IMR-90 (cell line): ENCODE measurements around the gene FUT8. TPM values are rescaled to one million over a fixed set of nuclear protein-coding genes. Genes with fewer than 3 reads are reported as not detected.

Source experiments
- ATAC-seq: fragments of 200-7000 bp; cut with Tn5 transposase; 2 replicates; pipeline ENCODE4 v1.9.1; 2020; ENCODE audit warnings: low read depth, mild to moderate bottlenecking, moderate library complexity
- BruUV-seq: library from RNA; stranded (reverse); fragments of 400-500 nt; replicated peaks from 2 replicates; lab custom pipeline; 2021; lab: Mats Ljungman, UMichigan
- CTCF ChIA-PET: fragments of 300-600 bp; formaldehyde crosslinking; extraction: SDS; loops from one replicate; lab custom pipeline; 2021; ENCODE audit warnings: antibody characterized with exemption; lab: Yijun Ruan, JAX
- POLR2A ChIA-PET: fragments of 300-600 bp; sonication (Branson Sonifier 250); formaldehyde crosslinking; loops from one replicate; lab custom pipeline; 2022; ENCODE audit warnings: antibody characterized with exemption; ENCODE audit not compliant: unreplicated experiment; lab: Charles Lee
- DNase-seq: peaks from one replicate; pipeline ENCODE4 v3.0.0; 2013
- H2AFZ ChIP-seq: replicated peaks from 2 replicates; pipeline ENCODE3; 2013; ENCODE audit warnings: low read length, mild to moderate bottlenecking; ENCODE audit not compliant: poor library complexity
- H2AK5ac ChIP-seq: 2 replicates; pipeline ENCODE4 v1.6.1; 2013; ENCODE audit warnings: low read depth, low read length, inconsistent platforms
- H2AK9ac ChIP-seq: replicated peaks from 2 replicates; pipeline ENCODE3; 2013; ENCODE audit warnings: mild to moderate bottlenecking, low read depth, low read length, moderate library complexity; ENCODE audit not compliant: poor library complexity
- H2BK120ac ChIP-seq: 2 replicates; pipeline ENCODE4 v1.6.1; 2013; ENCODE audit warnings: low read depth, low read length, inconsistent platforms
- H2BK15ac ChIP-seq: 3 replicates; pipeline ENCODE4 v1.6.1; 2013; ENCODE audit warnings: low read depth, low read length, inconsistent platforms
- H2BK20ac ChIP-seq: 2 replicates; pipeline ENCODE4 v1.6.1; 2013; ENCODE audit warnings: low read depth, mild to moderate bottlenecking, inconsistent platforms, low read length, moderate library complexity
- H2BK5ac ChIP-seq: 2 replicates; pipeline ENCODE4 v1.6.1; 2013; ENCODE audit warnings: mild to moderate bottlenecking, low read depth, low read length, inconsistent platforms; ENCODE audit not compliant: poor library complexity, severe bottlenecking
- H3K14ac ChIP-seq: replicated peaks from 2 replicates; pipeline ENCODE4 v1.6.1; 2013; ENCODE audit warnings: low read depth, low read length, inconsistent platforms
- H3K18ac ChIP-seq: 2 replicates; pipeline ENCODE4 v1.6.1; 2013; ENCODE audit warnings: low read depth, low read length, control low read depth
- H3K23ac ChIP-seq: 2 replicates; pipeline ENCODE4 v1.6.1; 2013; ENCODE audit warnings: low read depth, low read length, inconsistent platforms
- H3K27ac ChIP-seq: 2 replicates; pipeline ENCODE4 v1.5.1; 2013; ENCODE audit warnings: mild to moderate bottlenecking, control low read depth, low read length; ENCODE audit not compliant: insufficient read depth
- H3K27me3 ChIP-seq: 2 replicates; pipeline ENCODE4 v1.6.1; 2013; ENCODE audit warnings: low read length; ENCODE audit not compliant: control insufficient read depth, insufficient read depth
- H3K36me3 ChIP-seq: 2 replicates; pipeline ENCODE4 v1.6.1; 2013; ENCODE audit warnings: low read length, mixed read lengths; ENCODE audit not compliant: control insufficient read depth, insufficient read depth
- H3K4ac ChIP-seq: 2 replicates; pipeline ENCODE4 v1.6.1; 2013; ENCODE audit warnings: low read depth, low read length, inconsistent platforms
- H3K4me1 ChIP-seq: 2 replicates; pipeline ENCODE4 v1.6.1; 2013; ENCODE audit warnings: low read length, mixed read lengths; ENCODE audit not compliant: control insufficient read depth, insufficient read depth
- H3K4me2 ChIP-seq: 2 replicates; pipeline ENCODE4 v1.6.1; 2013; ENCODE audit warnings: low read depth, mild to moderate bottlenecking, control low read depth, low read length, moderate library complexity
- H3K4me3 ChIP-seq: 2 replicates; pipeline ENCODE4 v1.5.1; 2013; ENCODE audit warnings: low read depth, mild to moderate bottlenecking, control low read depth, low read length, moderate library complexity; ENCODE audit not compliant: insufficient read depth
- H3K56ac ChIP-seq: 2 replicates; pipeline ENCODE4 v1.6.1; 2013; ENCODE audit warnings: low read length, inconsistent platforms; ENCODE audit not compliant: insufficient read depth; ENCODE audit errors: extremely low read depth
- H3K79me1 ChIP-seq, 2 experiments: 2 replicates each; pipeline ENCODE4 v1.6.1; 2013; ENCODE audit warnings: low read length in 2 of 2, inconsistent platforms in 1 of 2, low read depth in 1 of 2
- H3K9ac ChIP-seq: 2 replicates; pipeline ENCODE4 v1.6.1; 2013; ENCODE audit warnings: low read depth, low read length, control low read depth
- H3K9me1 ChIP-seq: 2 replicates; pipeline ENCODE4 v1.6.1; 2013; ENCODE audit warnings: low read length, inconsistent platforms; ENCODE audit not compliant: insufficient read depth
- H3K9me3 ChIP-seq: 2 replicates; pipeline ENCODE4 v1.6.1; 2013; ENCODE audit warnings: low read length; ENCODE audit not compliant: control insufficient read depth, insufficient read depth
- H4K20me1 ChIP-seq: 2 replicates; pipeline ENCODE4 v1.6.1; 2013; ENCODE audit warnings: low read length, inconsistent platforms; ENCODE audit not compliant: insufficient read depth
- H4K5ac ChIP-seq: 2 replicates; pipeline ENCODE4 v1.6.1; 2013; ENCODE audit warnings: mild to moderate bottlenecking, low read depth, low read length, control low read depth
- H4K8ac ChIP-seq, 2 experiments: 2 replicates each; pipeline ENCODE4 v1.6.1; 2013; ENCODE audit warnings: low read depth in 2 of 2, low read length in 2 of 2, control low read depth in 1 of 2, inconsistent platforms in 1 of 2
- H4K91ac ChIP-seq: 2 replicates; pipeline ENCODE4 v1.6.1; 2013; ENCODE audit warnings: low read depth, low read length, inconsistent platforms; ENCODE audit not compliant: insufficient read depth
- BHLHE40 ChIP-seq: fragments of 150-350 bp; IDR thresholded peaks from 2 replicates; pipeline ENCODE4 v1.6.1; 2016; ENCODE audit warnings: mild to moderate bottlenecking, low read depth, low read length
- CEBPB ChIP-seq: IDR thresholded peaks from 2 replicates; pipeline ENCODE4 v1.6.1; 2012; ENCODE audit warnings: low read depth, low read length, improper control_type of control experiment
- CHD1 ChIP-seq: IDR thresholded peaks from 2 replicates; pipeline ENCODE4 v1.6.1; 2012; ENCODE audit warnings: low read depth, low read length, improper control_type of control experiment
- ELK1 ChIP-seq: fragments of 150-350 bp; IDR thresholded peaks from 2 replicates; pipeline ENCODE4 v1.6.1; 2016; ENCODE audit warnings: low read depth, mild to moderate bottlenecking, low read length, moderate library complexity, borderline replicate concordance
- FOS ChIP-seq: fragments of 150-350 bp; IDR thresholded peaks from 2 replicates; pipeline ENCODE4 v1.6.1; 2016; ENCODE audit warnings: low read depth, low read length
- MAFK ChIP-seq: IDR thresholded peaks from 2 replicates; pipeline ENCODE4 v1.6.1; 2012; ENCODE audit warnings: low read depth, low read length, improper control_type of control experiment
- MAZ ChIP-seq: IDR thresholded peaks from 2 replicates; pipeline ENCODE4 v1.6.1; 2012; ENCODE audit warnings: low read depth, mild to moderate bottlenecking, low read length, improper control_type of control experiment, moderate library complexity, borderline replicate concordance
- MXI1 ChIP-seq: IDR thresholded peaks from 2 replicates; pipeline ENCODE4 v1.6.1; 2012; ENCODE audit warnings: low read depth, mild to moderate bottlenecking, low read length, moderate library complexity, borderline replicate concordance
- NFE2L2 ChIP-seq: fragments of 150-350 bp; IDR thresholded peaks from 2 replicates; pipeline ENCODE4 v1.6.1; 2016; ENCODE audit warnings: low read depth, mild to moderate bottlenecking, low read length
- POLR2A ChIP-seq: IDR thresholded peaks from 2 replicates; pipeline ENCODE4 v1.6.1; 2012; ENCODE audit warnings: mild to moderate bottlenecking, low read depth, low read length
- RAD21 ChIP-seq: IDR thresholded peaks from 2 replicates; pipeline ENCODE4 v1.6.1; 2012; ENCODE audit warnings: low read length, improper control_type of control experiment
- RCOR1 ChIP-seq: IDR thresholded peaks from 2 replicates; pipeline ENCODE4 v1.6.1; 2012; ENCODE audit warnings: mild to moderate bottlenecking, low read length, improper control_type of control experiment; ENCODE audit not compliant: insufficient replicate concordance
- RFX5 ChIP-seq: IDR thresholded peaks from 2 replicates; pipeline ENCODE4 v1.8.0; 2012; ENCODE audit warnings: low read depth, mild to moderate bottlenecking, low read length, moderate library complexity
- SMC3 ChIP-seq: fragments of 150-350 bp; IDR thresholded peaks from 2 replicates; pipeline ENCODE4 v1.6.1; 2016; ENCODE audit warnings: low read depth, mild to moderate bottlenecking, antibody characterized with exemption, low read length, moderate library complexity
- WGBS, 2 experiments: methylation state at CpG; one replicate each; pipeline versions ENCODE4 v1.1.5 to v1.1.7; 2013; ENCODE audit warnings: missing lambda C conversion rate in 2 of 2; ENCODE audit not compliant: insufficient read length in 1 of 2; ENCODE audit errors: extremely low coverage in 2 of 2; 5-methylcytosine and 5-hydroxymethylcytosine counted together
- dilution Hi-C: fragments of 300-500 bp; cut with HindIII; formaldehyde crosslinking; loops from one replicate; pipeline ENCODE4 v1.14.3; 2018; ENCODE audit warnings: low sequenced_read_pairs; ENCODE audit not compliant: unreplicated experiment
- in situ Hi-C: fragments of 300-500 bp; cut with MboI; formaldehyde crosslinking; loops from 3 replicates; pipeline ENCODE4 v1.14.3; 2019; ENCODE audit warnings: low sequenced_read_pairs, inconsistent platforms, mixed read lengths
- intact Hi-C: fragments of 100-400 bp; cut with micrococcal nuclease; formaldehyde crosslinking; loops from 2 replicates; pipeline ENCODE4 v1.10.0; 2022
- polyA plus RNA-seq, 3 experiments: library from polyadenylated mRNA; depleted of rRNA; stranded (reverse); fragments of >200 nt; gene quantifications; 2 replicates each; pipeline ENCODE4 v1.2.3, GENCODE V29; 2012; ENCODE audit warnings: low replicate concordance in 1 of 3
- total RNA-seq: library from RNA; depleted of rRNA; stranded (reverse); fragments of >200 nt; gene quantifications from 2 replicates; pipeline ENCODE4 v1.2.3, GENCODE V29; 2012
- TF ChIP-seq, protein P1 (sequence below): conservative IDR thresholded peaks from 2 replicates; pipeline ENCODE4 v1.5.1; 2012; ENCODE audit warnings: mild to moderate bottlenecking, low read depth, low read length, improper control_type of control experiment
- TF ChIP-seq, protein P2 (sequence below): fragments of 150-350 bp; IDR thresholded peaks from 2 replicates; pipeline ENCODE4 v1.6.1; 2017; ENCODE audit warnings: mild to moderate bottlenecking, antibody characterized with exemption, low read length, low read depth

FUT8 gene
- total and polyA plus RNA-seq, 2 of the 4 experiments (the other 2 are of a cell fraction), result 15.6 to 72.9 TPM

GRCh38 chr14:65720171-65720570, 307.6 kb downstream of the FUT8 start:
- Histone ChIP-seq H2AK5ac (no peak overlapping the region), H4K20me1 (no peaks in the 10 kb centered on the region), H2BK15ac (no peak overlapping the region), H2BK20ac (no peak overlapping the region), H3K4ac (no peak overlapping the region), H2AK9ac (no peak overlapping the region), H3K4me2 (no peak overlapping the region), H3K9me1 (no peaks in the 10 kb centered on the region), H3K9ac (no peak overlapping the region), H3K27ac (no peak overlapping the region), H3K9me3 (no peaks in the 10 kb centered on the region; the same call in 1 of the 2 replicates), H3K36me3 (peaks cover 3% of the 10 kb centered on the region; the same call in 1 of the 2 replicates), H4K5ac (no peak overlapping the region), H2AFZ (no peak overlapping the region), H3K14ac (no peak overlapping the region), H3K4me1 (no peaks in the 10 kb centered on the region), H3K56ac (no peak overlapping the region), H4K8ac (no peak overlapping the region), H2BK5ac (no peak overlapping the region), H3K23ac (no peak overlapping the region), H3K18ac (no peak overlapping the region), H4K91ac (no peak overlapping the region), H3K79me1 (no peaks in the 10 kb centered on the region), H2BK120ac (no peak overlapping the region), H3K27me3 (no peaks in the 10 kb centered on the region), H3K4me3 (no peak overlapping the region)
- intact Hi-C loops, result no loop called here
- ATAC-seq (no peak), DNase-seq (no peak)
- WGBS, 2 experiments, result no CpG with 5 or more reads among the region's 1 CpG
- POLR2A ChIA-PET, result no interaction called here
- BruUV-seq, result no TSS peak
- no peak for TF ChIP-seq CHD1
- no peak for TF ChIP-seq SMC3
- no peak for TF ChIP-seq POLR2A
- no peak for TF ChIP-seq ELK1
- TF ChIP-seq, protein P1, sequence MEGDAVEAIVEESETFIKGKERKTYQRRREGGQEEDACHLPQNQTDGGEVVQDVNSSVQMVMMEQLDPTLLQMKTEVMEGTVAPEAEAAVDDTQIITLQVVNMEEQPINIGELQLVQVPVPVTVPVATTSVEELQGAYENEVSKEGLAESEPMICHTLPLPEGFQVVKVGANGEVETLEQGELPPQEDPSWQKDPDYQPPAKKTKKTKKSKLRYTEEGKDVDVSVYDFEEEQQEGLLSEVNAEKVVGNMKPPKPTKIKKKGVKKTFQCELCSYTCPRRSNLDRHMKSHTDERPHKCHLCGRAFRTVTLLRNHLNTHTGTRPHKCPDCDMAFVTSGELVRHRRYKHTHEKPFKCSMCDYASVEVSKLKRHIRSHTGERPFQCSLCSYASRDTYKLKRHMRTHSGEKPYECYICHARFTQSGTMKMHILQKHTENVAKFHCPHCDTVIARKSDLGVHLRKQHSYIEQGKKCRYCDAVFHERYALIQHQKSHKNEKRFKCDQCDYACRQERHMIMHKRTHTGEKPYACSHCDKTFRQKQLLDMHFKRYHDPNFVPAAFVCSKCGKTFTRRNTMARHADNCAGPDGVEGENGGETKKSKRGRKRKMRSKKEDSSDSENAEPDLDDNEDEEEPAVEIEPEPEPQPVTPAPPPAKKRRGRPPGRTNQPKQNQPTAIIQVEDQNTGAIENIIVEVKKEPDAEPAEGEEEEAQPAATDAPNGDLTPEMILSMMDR, result no peak
- TF ChIP-seq, protein P2, sequence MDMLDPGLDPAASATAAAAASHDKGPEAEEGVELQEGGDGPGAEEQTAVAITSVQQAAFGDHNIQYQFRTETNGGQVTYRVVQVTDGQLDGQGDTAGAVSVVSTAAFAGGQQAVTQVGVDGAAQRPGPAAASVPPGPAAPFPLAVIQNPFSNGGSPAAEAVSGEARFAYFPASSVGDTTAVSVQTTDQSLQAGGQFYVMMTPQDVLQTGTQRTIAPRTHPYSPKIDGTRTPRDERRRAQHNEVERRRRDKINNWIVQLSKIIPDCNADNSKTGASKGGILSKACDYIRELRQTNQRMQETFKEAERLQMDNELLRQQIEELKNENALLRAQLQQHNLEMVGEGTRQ, result no peak
- no peak for TF ChIP-seq MAZ
- no peak for TF ChIP-seq MXI1
- no peak for TF ChIP-seq BHLHE40
- TF ChIP-seq CEBPB, result no peak
- TF ChIP-seq RFX5, result no peak
- TF ChIP-seq RCOR1, result no peak
- no peak for TF ChIP-seq NFE2L2
- TF ChIP-seq RAD21, result no peak
- no peak for TF ChIP-seq MAFK
- no peak for TF ChIP-seq FOS
- in situ Hi-C loops, result no loop called here
- dilution Hi-C loops, result no loop called here
- CTCF ChIA-PET, result no interaction called here
